ENCODE measurements around the gene CPN1. TPM values are rescaled to one million over a fixed set of nuclear protein-coding genes. Genes with fewer than 3 reads are reported as not detected.
A peak's percentile ranks its signal among the peaks of the same experiment; 100 is the strongest.
"Not testable (repeated sequence)": the region's sequence is repeated elsewhere in the genome, so short reads cannot be mapped to it uniquely, and the experiment has no call there.

The CPN1 gene
- total RNA-seq, 4 donors from 2014 or later, result not detected

GRCh38 chr10:100019787-100020141 is 61.9 kb downstream of the CPN1 start:
- Histone ChIP-seq H3K36me3 (no peaks in the 10 kb centered on the region), H3K27ac (no peak overlapping the region), H3K4me3 (replicated peaks in 1 of 3) (no peak overlapping the region), H3K27me3 (no peaks in the 10 kb centered on the region), H3K9me3 (no peaks in the 10 kb centered on the region), H3K4me1 (no peaks in the 10 kb centered on the region)
- 40 to 48% methylated on average over 3 of the region's 3 CpGs for WGBS, 2 donors
- no peak for DNase-seq
- no peak for TF ChIP-seq CTCF (IDR thresholded peaks at IDR 0.05)
- TF ChIP-seq POLR2A (IDR thresholded peaks at IDR 0.05), result no peak
- intact Hi-C loops (cut with DNase I), result no loop called here

GRCh38 chr10:100014071-100014762 is 67.5 kb downstream of the CPN1 start:
- H3K9me3 ChIP-seq, result no peaks in the 10 kb centered on the region
- H3K36me3 ChIP-seq, result no peaks in the 10 kb centered on the region
- 53 to 68% methylated on average over 5 of the region's 5 CpGs for WGBS, 2 donors
- H3K4me3 ChIP-seq (replicated peaks in 1 of 3), result no peak overlapping the region
- TF ChIP-seq POLR2A (IDR thresholded peaks at IDR 0.05) (no peak), CTCF (IDR thresholded peaks at IDR 0.05) (no peak)
- H3K4me1 ChIP-seq, result no peaks in the 10 kb centered on the region
- no peak for DNase-seq
- intact Hi-C loops (cut with DNase I), result no loop called here
- H3K27ac ChIP-seq, result no peak overlapping the region
- no peaks in the 10 kb centered on the region for H3K27me3 ChIP-seq

GRCh38 chr10:100013621-100014020 is 68.0 kb downstream of the CPN1 start:
- DNase-seq, result no peak
- intact Hi-C loops (cut with DNase I), result no loop called here
- Histone ChIP-seq H3K36me3 (no peaks in the 10 kb centered on the region), H3K4me3 (replicated peaks in 1 of 3) (no peak overlapping the region), H3K4me1 (peaks cover 3 to 5% of the 10 kb centered on the region in 2 donors), H3K27ac (no peak overlapping the region), H3K27me3 (no peaks in the 10 kb centered on the region), H3K9me3 (no peaks in the 10 kb centered on the region)
- WGBS, 2 donors, result 90 to 92% methylated on average over 1 of the region's 1 CpG
- TF ChIP-seq POLR2A (IDR thresholded peaks at IDR 0.05) (no peak), CTCF (IDR thresholded peaks at IDR 0.05) (no peak)

GRCh38 chr10:100011906-100012305 is 69.8 kb downstream of the CPN1 start:
- H3K4me1 ChIP-seq, result peaks cover 4 to 14% of the 10 kb centered on the region in 2 donors
- 93 to 95% methylated on average over 20 of the region's 20 CpGs for WGBS, 2 donors
- intact Hi-C loops (cut with DNase I); H3K4me3 ChIP-seq (replicated peaks in 1 of 3); H3K36me3 ChIP-seq; H3K27me3 ChIP-seq; DNase-seq; H3K9me3 ChIP-seq; H3K27ac ChIP-seq: not testable (repeated sequence)

GRCh38 chr10:100009793-100010676 is 71.6 kb downstream of the CPN1 start, which contains the start of gene DNMBP:
Gene DNMBP (minus strand): TSS chr10:100009947. CDS start chr10:99972124, 37,823 bp downstream.
- WGBS, 2 donors, result 6% methylated on average over 21 of the region's 86 CpGs
- H3K4me1 ChIP-seq, result peaks cover 16 to 19% of the 10 kb centered on the region in 2 donors
- intact Hi-C loops (cut with DNase I), result loop anchor here (2.0 kb wide), 1 partner anchor 37 kb away; no protein-coding TSS in a partner anchor

More at GRCh38 chr10:100009793-100010676, 71.6 kb downstream of the CPN1 start, which contains the start of gene DNMBP:
- peak; percentile 84 to 87 for DNase-seq
- no peaks in the 10 kb centered on the region for H3K36me3 ChIP-seq
- peak within 1 kb of the TSS in 2 of 3 donors; percentile 56 to 78 for H3K4me3 ChIP-seq (replicated peaks in 1 of 3)
- no peaks in the 10 kb centered on the region for H3K9me3 ChIP-seq
- no peaks in the 10 kb centered on the region for H3K27me3 ChIP-seq
- TF ChIP-seq POLR2A (IDR thresholded peaks at IDR 0.05) (peak in 1 of 2 donors; percentile 71), CTCF (IDR thresholded peaks at IDR 0.05) (peak in 5 of 6 experiments; percentile 18 to 87 (median 56))
- peak within 1 kb of the TSS; percentile 57 to 86 (median 83) for H3K27ac ChIP-seq

Measured in thyroid gland (tissue), 4 donors.